PFSK-1 (cell line): ENCODE measurements around the gene COL13A1.

ENCODE experiments used
- FOXP2 ChIP-seq: optimal IDR thresholded peaks from 2 replicates; pipeline ENCODE3; 2011; ENCODE audit warnings: borderline replicate concordance, control low read depth, inconsistent platforms; ENCODE audit not compliant: insufficient read depth; ENCODE audit errors: extremely low read length, extremely low read depth
- POLR2AphosphoS5 ChIP-seq: IDR thresholded peaks from 2 replicates; pipeline ENCODE4 v1.6.1; 2012; ENCODE audit warnings: low read depth, mild to moderate bottlenecking, control low read depth, low read length, moderate library complexity
- SIN3A ChIP-seq: IDR thresholded peaks from 2 replicates; pipeline ENCODE4 v1.6.1; 2012; ENCODE audit warnings: mild to moderate bottlenecking, low read length, moderate library complexity, borderline replicate concordance; ENCODE audit not compliant: insufficient read depth
- TAF1 ChIP-seq: IDR thresholded peaks from 2 replicates; pipeline ENCODE4 v1.6.1; 2012; ENCODE audit warnings: low read length, control low read depth, borderline replicate concordance; ENCODE audit not compliant: insufficient read depth
- TF ChIP-seq, protein P1 (sequence below), 2 experiments: IDR thresholded peaks; 2 replicates each; pipeline versions ENCODE4 v1.6.1 to v1.8.0; 2011 to 2012; ENCODE audit warnings: low read depth in 2 of 2, low read length in 2 of 2, control low read depth in 1 of 2, inconsistent platforms in 1 of 2, mild to moderate bottlenecking in 1 of 2, moderate library complexity in 1 of 2; ENCODE audit not compliant: insufficient read depth in 1 of 2

COL13A1 gene

DNA sequence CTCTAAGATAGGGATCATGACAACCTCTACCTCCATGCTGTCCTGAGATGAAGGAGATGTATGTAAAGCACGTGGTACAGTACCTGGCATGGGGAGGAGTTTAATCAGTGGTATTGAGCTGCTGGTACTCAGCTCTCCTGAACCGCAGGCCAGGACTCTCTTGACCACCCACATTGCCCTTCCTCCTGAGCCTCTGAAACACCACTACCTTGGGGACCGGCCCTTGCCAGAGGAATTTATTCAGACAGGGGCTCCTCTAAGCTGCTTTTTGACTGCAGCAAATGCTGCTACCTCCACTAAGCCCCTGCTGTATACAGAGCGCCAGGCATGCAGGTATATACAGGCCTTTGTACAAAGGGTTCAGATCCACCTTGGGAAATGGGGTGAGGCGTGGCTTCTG lies 36.7 kb downstream of the COL13A1 start:
- TF ChIP-seq TAF1: no peak
- TF ChIP-seq POLR2AphosphoS5: no peak
- TF ChIP-seq SIN3A: no peak
- TF ChIP-seq, protein P1, sequence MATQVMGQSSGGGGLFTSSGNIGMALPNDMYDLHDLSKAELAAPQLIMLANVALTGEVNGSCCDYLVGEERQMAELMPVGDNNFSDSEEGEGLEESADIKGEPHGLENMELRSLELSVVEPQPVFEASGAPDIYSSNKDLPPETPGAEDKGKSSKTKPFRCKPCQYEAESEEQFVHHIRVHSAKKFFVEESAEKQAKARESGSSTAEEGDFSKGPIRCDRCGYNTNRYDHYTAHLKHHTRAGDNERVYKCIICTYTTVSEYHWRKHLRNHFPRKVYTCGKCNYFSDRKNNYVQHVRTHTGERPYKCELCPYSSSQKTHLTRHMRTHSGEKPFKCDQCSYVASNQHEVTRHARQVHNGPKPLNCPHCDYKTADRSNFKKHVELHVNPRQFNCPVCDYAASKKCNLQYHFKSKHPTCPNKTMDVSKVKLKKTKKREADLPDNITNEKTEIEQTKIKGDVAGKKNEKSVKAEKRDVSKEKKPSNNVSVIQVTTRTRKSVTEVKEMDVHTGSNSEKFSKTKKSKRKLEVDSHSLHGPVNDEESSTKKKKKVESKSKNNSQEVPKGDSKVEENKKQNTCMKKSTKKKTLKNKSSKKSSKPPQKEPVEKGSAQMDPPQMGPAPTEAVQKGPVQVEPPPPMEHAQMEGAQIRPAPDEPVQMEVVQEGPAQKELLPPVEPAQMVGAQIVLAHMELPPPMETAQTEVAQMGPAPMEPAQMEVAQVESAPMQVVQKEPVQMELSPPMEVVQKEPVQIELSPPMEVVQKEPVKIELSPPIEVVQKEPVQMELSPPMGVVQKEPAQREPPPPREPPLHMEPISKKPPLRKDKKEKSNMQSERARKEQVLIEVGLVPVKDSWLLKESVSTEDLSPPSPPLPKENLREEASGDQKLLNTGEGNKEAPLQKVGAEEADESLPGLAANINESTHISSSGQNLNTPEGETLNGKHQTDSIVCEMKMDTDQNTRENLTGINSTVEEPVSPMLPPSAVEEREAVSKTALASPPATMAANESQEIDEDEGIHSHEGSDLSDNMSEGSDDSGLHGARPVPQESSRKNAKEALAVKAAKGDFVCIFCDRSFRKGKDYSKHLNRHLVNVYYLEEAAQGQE (IDR thresholded peaks at IDR 0.05; ENCODE audit: insufficient read depth in 1 of 2, low read depth in 2 of 2, low read length in 2 of 2): no peak
- TF ChIP-seq FOXP2: no peak

DNA sequence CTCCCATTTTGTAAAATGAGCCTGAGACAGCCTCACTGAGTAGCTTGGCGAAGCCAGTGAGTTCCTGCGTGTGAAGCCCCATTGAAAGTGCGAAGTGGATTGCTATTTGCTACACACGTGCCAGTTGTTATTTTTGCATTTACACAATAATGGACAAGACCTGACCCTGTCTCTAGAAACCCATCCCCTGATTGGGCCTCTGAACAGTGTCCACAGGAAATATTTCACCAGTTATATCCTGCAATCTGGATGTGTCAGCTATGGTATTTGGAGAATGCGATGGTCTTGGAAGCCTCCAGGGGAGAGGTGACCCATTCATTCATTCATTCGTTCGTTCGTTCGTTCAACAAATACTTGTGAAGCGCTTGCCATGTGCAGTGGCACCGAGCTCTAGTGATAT lies 37.1 kb downstream of the COL13A1 start:
- TF ChIP-seq TAF1 (no peak), FOXP2 (no peak), POLR2AphosphoS5 (no peak), SIN3A (no peak)
- TF ChIP-seq, protein P1 (IDR thresholded peaks at IDR 0.05; ENCODE audit: insufficient read depth in 1 of 2, low read depth in 2 of 2, low read length in 2 of 2): no peak

DNA sequence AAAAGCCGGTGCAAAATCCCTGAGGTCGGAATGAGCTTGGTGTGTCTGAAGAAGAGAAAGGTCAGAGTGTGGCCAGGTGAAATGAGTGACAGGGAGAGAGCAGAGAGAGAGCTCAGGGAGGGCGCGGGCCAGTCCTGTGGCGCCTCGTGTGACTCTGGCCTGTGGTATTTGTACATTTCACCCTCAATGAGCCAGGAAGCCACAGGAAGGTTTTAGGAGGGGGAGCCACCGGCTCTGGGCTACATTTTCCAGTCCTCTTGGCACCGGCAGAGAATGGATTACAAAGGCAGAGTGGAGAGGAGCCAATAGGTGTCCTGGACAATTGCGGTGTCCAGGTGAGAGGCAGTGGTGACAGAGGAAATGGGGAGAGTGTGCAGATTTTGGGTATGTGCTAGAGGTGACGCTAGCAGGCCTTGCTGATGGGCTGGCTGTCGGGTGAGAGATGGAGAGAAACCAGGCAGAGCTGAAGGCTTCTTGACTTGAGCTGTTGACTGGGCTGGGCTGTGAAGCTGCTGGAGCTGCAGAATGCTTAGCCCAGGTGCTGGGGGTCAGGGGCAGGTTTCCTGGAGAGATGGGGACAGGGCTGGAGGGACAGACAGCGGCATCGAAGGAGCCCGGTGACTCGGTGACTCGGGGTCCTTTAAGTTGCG lies 38.1 kb downstream of the COL13A1 start:
- TF ChIP-seq FOXP2: no peak
- TF ChIP-seq SIN3A: no peak
- TF ChIP-seq POLR2AphosphoS5: no peak
- TF ChIP-seq TAF1: no peak
- TF ChIP-seq, protein P1 (IDR thresholded peaks at IDR 0.05; ENCODE audit: insufficient read depth in 1 of 2, low read depth in 2 of 2, low read length in 2 of 2): no peak

DNA sequence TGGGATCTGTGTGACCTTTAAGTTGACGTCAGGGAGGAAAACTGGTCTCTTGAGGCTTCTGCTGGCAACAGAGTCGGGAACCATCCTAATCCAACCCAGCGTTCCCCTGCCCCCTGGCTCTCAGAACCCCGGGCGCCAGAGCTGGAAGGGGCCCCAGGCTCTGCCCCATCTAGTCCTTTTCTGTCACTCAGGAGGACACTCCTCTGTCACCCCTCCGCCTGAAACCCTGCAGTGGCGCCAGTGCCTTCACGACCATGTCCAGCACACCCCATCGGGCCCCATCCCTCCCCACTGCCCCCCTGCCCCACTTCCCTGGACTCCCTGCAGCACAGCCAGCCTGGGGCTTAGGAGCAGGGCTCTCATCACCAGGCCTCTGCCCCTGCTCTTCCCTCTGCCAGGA lies 39.1 kb downstream of the COL13A1 start:
- TF ChIP-seq POLR2AphosphoS5 (no peak), TAF1 (no peak), SIN3A (no peak), FOXP2 (no peak)
- TF ChIP-seq, protein P1 (IDR thresholded peaks at IDR 0.05; ENCODE audit: insufficient read depth in 1 of 2, low read depth in 2 of 2, low read length in 2 of 2): no peak
